ENCODE measurements around the gene RTF2.

RTF2 gene, protein sequence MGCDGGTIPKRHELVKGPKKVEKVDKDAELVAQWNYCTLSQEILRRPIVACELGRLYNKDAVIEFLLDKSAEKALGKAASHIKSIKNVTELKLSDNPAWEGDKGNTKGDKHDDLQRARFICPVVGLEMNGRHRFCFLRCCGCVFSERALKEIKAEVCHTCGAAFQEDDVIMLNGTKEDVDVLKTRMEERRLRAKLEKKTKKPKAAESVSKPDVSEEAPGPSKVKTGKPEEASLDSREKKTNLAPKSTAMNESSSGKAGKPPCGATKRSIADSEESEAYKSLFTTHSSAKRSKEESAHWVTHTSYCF

GRCh38 chr20:56468316-56469076, at the start of gene RTF2:
Gene RTF2 (plus strand): TSS chr20:56468627. CDS start chr20:56468698, 71 bp downstream.
- in situ Hi-C loops (cut with HindIII; ENCODE audit: low pct_unique_long_range_greater_than_20kb, low sequenced_read_pairs): no loop called here
- no peak for TF ChIP-seq JUND (IDR thresholded peaks at IDR 0.05; ENCODE audit: low read depth)
- peak; percentile 83 to 96 for DNase-seq (ENCODE audit: low read depth in 1 of 2, low spot score in 1 of 2)

GRCh38 chr20:56420028-56420427, 48.4 kb upstream of the RTF2 start:
- in situ Hi-C loops (cut with HindIII; ENCODE audit: low pct_unique_long_range_greater_than_20kb, low sequenced_read_pairs): no loop called here
- DNase-seq (ENCODE audit: low read depth in 1 of 2, low spot score in 1 of 2): no peak
- TF ChIP-seq JUND (IDR thresholded peaks at IDR 0.05; ENCODE audit: low read depth): no peak

DNA sequence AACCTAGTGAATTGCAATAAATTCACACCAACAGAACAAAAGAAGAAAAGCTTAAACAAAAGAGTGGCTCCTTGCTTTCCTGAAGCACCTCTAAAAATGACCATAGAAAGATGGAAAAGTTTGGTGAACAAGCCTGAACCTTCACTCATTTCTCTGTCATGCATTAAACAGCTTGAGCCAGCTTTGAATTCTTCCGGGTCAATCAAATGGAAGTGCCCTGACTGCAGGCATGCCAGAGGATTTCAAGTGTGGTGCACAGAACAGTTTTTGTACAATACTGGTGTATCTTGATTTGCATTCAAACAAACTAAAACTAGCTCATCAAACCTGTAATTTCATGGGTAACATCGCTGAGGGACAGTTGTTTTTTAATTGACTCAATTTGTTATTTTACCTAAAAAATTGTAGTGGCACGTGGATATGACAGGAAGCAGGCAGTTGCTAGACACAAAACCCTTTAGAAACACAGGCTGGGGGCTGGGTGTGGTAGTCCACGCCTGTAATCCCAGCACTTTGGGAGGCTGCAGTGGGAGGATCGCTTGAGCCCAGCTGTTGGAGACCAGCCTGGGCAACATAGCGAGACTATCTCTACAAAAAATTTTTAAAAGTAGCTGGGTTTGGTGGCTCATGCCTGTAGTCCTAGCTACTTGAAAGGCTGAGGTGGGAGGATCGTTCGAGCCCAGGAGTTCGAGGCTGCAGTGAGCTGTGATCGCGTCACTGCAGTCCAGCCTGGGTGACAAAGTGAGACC, 47.3 kb upstream of the RTF2 start:
- DNase-seq (ENCODE audit: low read depth in 1 of 2, low spot score in 1 of 2): no peak
- no peak for TF ChIP-seq JUND (IDR thresholded peaks at IDR 0.05; ENCODE audit: low read depth)
- in situ Hi-C loops (cut with HindIII; ENCODE audit: low pct_unique_long_range_greater_than_20kb, low sequenced_read_pairs): no loop called here

- no peak for TF ChIP-seq JUND (IDR thresholded peaks at IDR 0.05; ENCODE audit: low read depth)
- in situ Hi-C loops (cut with HindIII; ENCODE audit: low pct_unique_long_range_greater_than_20kb, low sequenced_read_pairs): no loop called here
- DNase-seq (ENCODE audit: low read depth in 1 of 2, low spot score in 1 of 2): no peak
Measured at GRCh38 chr20:56422076-56422823, 46.2 kb upstream of the RTF2 start.

- no peak for DNase-seq (ENCODE audit: low read depth in 1 of 2, low spot score in 1 of 2)
- in situ Hi-C loops (cut with HindIII; ENCODE audit: low pct_unique_long_range_greater_than_20kb, low sequenced_read_pairs): no loop called here
- TF ChIP-seq JUND (IDR thresholded peaks at IDR 0.05; ENCODE audit: low read depth): no peak
Measured at GRCh38 chr20:56422824-56423189, 45.6 kb upstream of the RTF2 start.

DNA sequence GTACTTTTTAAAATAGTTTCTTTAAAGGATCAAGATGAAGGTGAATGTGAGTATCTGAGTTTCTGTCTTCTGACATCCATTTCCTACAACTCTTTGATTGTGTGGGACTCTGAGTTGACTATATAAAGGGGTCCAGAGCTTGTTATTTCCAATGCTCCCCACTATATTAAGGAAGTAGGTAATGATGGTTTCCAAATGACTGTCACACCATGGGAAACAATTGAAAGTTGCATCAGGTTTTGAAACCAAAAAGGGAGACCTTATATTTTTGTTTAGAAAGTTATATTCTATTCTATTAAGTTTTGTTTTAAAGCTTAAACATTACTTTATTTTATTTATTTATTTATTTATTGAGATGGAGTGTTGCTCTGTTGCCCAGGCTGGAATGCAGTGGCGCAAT, 45.2 kb upstream of the RTF2 start:
- no peak for DNase-seq (ENCODE audit: low read depth in 1 of 2, low spot score in 1 of 2)
- in situ Hi-C loops (cut with HindIII; ENCODE audit: low pct_unique_long_range_greater_than_20kb, low sequenced_read_pairs): no loop called here
- no peak for TF ChIP-seq JUND (IDR thresholded peaks at IDR 0.05; ENCODE audit: low read depth)

GRCh38 chr20:56423886-56424285, 44.5 kb upstream of the RTF2 start:
- DNase-seq (ENCODE audit: low read depth in 1 of 2, low spot score in 1 of 2): no peak
- no peak for TF ChIP-seq JUND (IDR thresholded peaks at IDR 0.05; ENCODE audit: low read depth)
- in situ Hi-C loops (cut with HindIII; ENCODE audit: low pct_unique_long_range_greater_than_20kb, low sequenced_read_pairs): no loop called here

DNA sequence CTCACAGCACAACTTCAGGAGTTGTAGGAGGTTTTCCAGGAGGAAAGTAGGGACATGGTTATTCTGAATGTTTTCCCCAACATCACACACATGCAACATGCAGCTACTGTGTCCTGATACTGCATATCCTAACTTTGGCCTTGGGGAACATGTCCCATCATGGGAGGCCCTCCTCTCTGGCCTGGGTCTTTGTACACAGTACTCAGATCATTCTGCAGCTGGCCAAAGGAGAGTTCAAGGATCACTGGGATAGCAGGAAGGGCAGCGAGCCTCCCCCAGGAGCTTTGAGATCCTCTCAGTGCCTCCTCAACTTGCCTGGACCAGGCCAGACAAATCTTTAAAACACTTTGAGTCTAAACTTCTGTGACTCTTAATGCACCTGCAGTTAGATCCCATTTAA, 43.5 kb upstream of the RTF2 start:
- in situ Hi-C loops (cut with HindIII; ENCODE audit: low pct_unique_long_range_greater_than_20kb, low sequenced_read_pairs): no loop called here
- no peak for TF ChIP-seq JUND (IDR thresholded peaks at IDR 0.05; ENCODE audit: low read depth)
- no peak for DNase-seq (ENCODE audit: low read depth in 1 of 2, low spot score in 1 of 2)

DNA sequence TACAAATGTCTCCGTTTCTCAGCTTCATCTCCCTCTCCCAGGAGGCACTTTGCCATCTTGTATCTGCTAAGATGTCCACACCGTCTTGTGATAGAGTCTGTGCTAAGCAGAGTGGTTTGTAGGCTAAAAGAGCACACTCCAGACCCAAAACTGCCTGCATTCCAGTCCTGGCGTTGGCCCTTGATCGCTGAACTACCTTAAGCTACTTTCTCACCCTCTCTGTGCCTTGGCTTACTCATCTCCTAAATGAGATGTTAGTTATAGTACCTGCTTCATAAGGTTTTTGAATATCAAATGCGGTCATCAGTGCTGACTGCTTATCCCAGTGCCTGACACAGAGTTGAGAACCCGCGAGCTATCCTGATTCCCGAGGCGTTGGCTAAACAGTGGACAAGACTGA, 42.4 kb upstream of the RTF2 start:
- TF ChIP-seq JUND (IDR thresholded peaks at IDR 0.05; ENCODE audit: low read depth): no peak
- in situ Hi-C loops (cut with HindIII; ENCODE audit: low pct_unique_long_range_greater_than_20kb, low sequenced_read_pairs): no loop called here
- no peak for DNase-seq (ENCODE audit: low read depth in 1 of 2, low spot score in 1 of 2)

DNA sequence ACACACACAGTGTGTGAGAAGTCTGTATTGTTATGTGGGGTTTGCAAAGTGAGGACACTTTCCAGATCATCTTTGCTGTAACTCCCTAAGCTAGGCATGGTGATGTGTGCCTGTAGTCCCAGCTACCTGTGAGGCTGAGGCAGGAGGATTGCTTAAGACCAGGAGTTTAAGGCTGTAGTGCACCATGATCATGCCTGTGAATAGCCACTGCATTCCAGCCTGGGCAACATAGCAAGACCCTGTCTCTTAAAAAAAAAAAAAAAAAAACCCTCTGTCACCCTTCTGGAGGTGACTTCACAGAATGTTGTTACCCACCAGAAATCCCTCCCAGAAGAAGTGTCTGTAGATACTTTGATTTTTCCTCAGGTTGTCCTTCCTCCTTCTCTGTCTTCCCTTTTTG, 41.5 kb upstream of the RTF2 start:
- no peak for DNase-seq (ENCODE audit: low read depth in 1 of 2, low spot score in 1 of 2)
- TF ChIP-seq JUND (IDR thresholded peaks at IDR 0.05; ENCODE audit: low read depth): no peak
- in situ Hi-C loops (cut with HindIII; ENCODE audit: low pct_unique_long_range_greater_than_20kb, low sequenced_read_pairs): no loop called here

- in situ Hi-C loops (cut with HindIII; ENCODE audit: low pct_unique_long_range_greater_than_20kb, low sequenced_read_pairs): no loop called here
- no peak for TF ChIP-seq JUND (IDR thresholded peaks at IDR 0.05; ENCODE audit: low read depth)
- no peak for DNase-seq (ENCODE audit: low read depth in 1 of 2, low spot score in 1 of 2)
Measured at GRCh38 chr20:56427797-56428196, 40.6 kb upstream of the RTF2 start.

- no peak for DNase-seq (ENCODE audit: low read depth in 1 of 2, low spot score in 1 of 2)
- in situ Hi-C loops (cut with HindIII; ENCODE audit: low pct_unique_long_range_greater_than_20kb, low sequenced_read_pairs): no loop called here
- no peak for TF ChIP-seq JUND (IDR thresholded peaks at IDR 0.05; ENCODE audit: low read depth)
Measured at GRCh38 chr20:56428410-56428809, 40.0 kb upstream of the RTF2 start.

Measured in T47D (cell line).